Measurements from ENCODE around the gene CHST13. TPM values are rescaled to one million over a fixed set of nuclear protein-coding genes. Genes with fewer than 3 reads are reported as not detected.

CHST13 gene
- total RNA-seq, 1 experiment from 2014 or later = not detected

GRCh38 chr3:126537116-126537729, 13.3 kb downstream of the CHST13 start:
- ChIA-PET POLR2A (interaction anchor here (1.1 kb wide), 1 partner anchor 10 kb away, joined by 3 read pairs; no protein-coding TSS in a partner anchor), CTCF (interaction anchor here (1.0 to 1.8 kb wide), 2 partner anchors 11 to 15 kb away, joined by 3 to 6 read pairs; no protein-coding TSS in a partner anchor)
- H3K27me3 Mint-ChIP-seq (ENCODE audit: insufficient read depth, unreplicated experiment) = peaks cover 66% of the 10 kb centered on the region
- no peaks in the 10 kb centered on the region for H3K36me3 Mint-ChIP-seq (ENCODE audit: insufficient read depth, unreplicated experiment)
- DNase-seq (ENCODE audit: unreplicated experiment) = no peak
- intact Hi-C loops (cut with micrococcal nuclease) = no loop called here
- no TSS peak for BruUV-seq (replicated peaks)
- no peak overlapping the region for H3K4me3 Mint-ChIP-seq (ENCODE audit: unreplicated experiment)
- no peak for TF ChIP-seq CTCF (IDR thresholded peaks at IDR 0.05; ENCODE audit: unreplicated experiment)
- no peak overlapping the region for H3K27ac Mint-ChIP-seq (ENCODE audit: low read depth, unreplicated experiment)
- H3K4me1 Mint-ChIP-seq (ENCODE audit: insufficient read depth, unreplicated experiment) = peaks cover 16% of the 10 kb centered on the region
- no peaks in the 10 kb centered on the region for H3K9me3 Mint-ChIP-seq (ENCODE audit: unreplicated experiment)

GRCh38 chr3:126537730-126538281, 13.9 kb downstream of the CHST13 start:
- H3K4me3 Mint-ChIP-seq (ENCODE audit: unreplicated experiment) = no peak overlapping the region
- TF ChIP-seq CTCF (IDR thresholded peaks at IDR 0.05; ENCODE audit: unreplicated experiment) = no peak
- H3K36me3 Mint-ChIP-seq (ENCODE audit: insufficient read depth, unreplicated experiment) = no peaks in the 10 kb centered on the region
- no TSS peak for BruUV-seq (replicated peaks)
- no peak for DNase-seq (ENCODE audit: unreplicated experiment)
- H3K9me3 Mint-ChIP-seq (ENCODE audit: unreplicated experiment) = no peaks in the 10 kb centered on the region
- ChIA-PET POLR2A (interaction anchor here (1.1 kb wide), 1 partner anchor 10 kb away, joined by 3 read pairs; no protein-coding TSS in a partner anchor), CTCF (interaction anchor here (1.0 to 1.8 kb wide), 2 partner anchors 12 to 15 kb away, joined by 3 to 6 read pairs; no protein-coding TSS in a partner anchor)
- intact Hi-C loops (cut with micrococcal nuclease) = loop anchor here (2.0 kb wide), 1 partner anchor 61 kb away; no protein-coding TSS in a partner anchor
- peaks cover 16% of the 10 kb centered on the region for H3K4me1 Mint-ChIP-seq (ENCODE audit: insufficient read depth, unreplicated experiment)
- H3K27me3 Mint-ChIP-seq (ENCODE audit: insufficient read depth, unreplicated experiment) = peaks cover 60% of the 10 kb centered on the region
- no peak overlapping the region for H3K27ac Mint-ChIP-seq (ENCODE audit: low read depth, unreplicated experiment)

GRCh38 chr3:126538316-126538715, 14.4 kb downstream of the CHST13 start:
- ChIA-PET CTCF (interaction anchor here (1.8 kb wide), 1 partner anchor 16 kb away, joined by 6 read pairs; no protein-coding TSS in a partner anchor), POLR2A (interaction anchor here (1.1 kb wide), 1 partner anchor 9 kb away, joined by 3 read pairs; no protein-coding TSS in a partner anchor)
- Mint-ChIP-seq H3K27me3 (ENCODE audit: insufficient read depth, unreplicated experiment) (peaks cover 55% of the 10 kb centered on the region), H3K4me3 (ENCODE audit: unreplicated experiment) (no peak overlapping the region), H3K36me3 (ENCODE audit: insufficient read depth, unreplicated experiment) (no peaks in the 10 kb centered on the region), H3K9me3 (ENCODE audit: unreplicated experiment) (no peaks in the 10 kb centered on the region), H3K4me1 (ENCODE audit: insufficient read depth, unreplicated experiment) (peaks cover 16% of the 10 kb centered on the region), H3K27ac (ENCODE audit: low read depth, unreplicated experiment) (no peak overlapping the region)
- no TSS peak for BruUV-seq (replicated peaks)
- DNase-seq (ENCODE audit: unreplicated experiment) = no peak
- intact Hi-C loops (cut with micrococcal nuclease) = loop anchor here (2.0 kb wide), 1 partner anchor 62 kb away; no protein-coding TSS in a partner anchor
- no peak for TF ChIP-seq CTCF (IDR thresholded peaks at IDR 0.05; ENCODE audit: unreplicated experiment)

- POLR2A ChIA-PET = no interaction called here
- CTCF ChIA-PET = interaction anchor here (1.8 kb wide), 1 partner anchor 16 kb away, joined by 6 read pairs; no protein-coding TSS in a partner anchor
- no peaks in the 10 kb centered on the region for H3K9me3 Mint-ChIP-seq (ENCODE audit: unreplicated experiment)
- no peak for TF ChIP-seq CTCF (IDR thresholded peaks at IDR 0.05; ENCODE audit: unreplicated experiment)
- peaks cover 48% of the 10 kb centered on the region for H3K27me3 Mint-ChIP-seq (ENCODE audit: insufficient read depth, unreplicated experiment)
- BruUV-seq (replicated peaks) = no TSS peak
- peaks cover 16% of the 10 kb centered on the region for H3K4me1 Mint-ChIP-seq (ENCODE audit: insufficient read depth, unreplicated experiment)
- no peak overlapping the region for H3K27ac Mint-ChIP-seq (ENCODE audit: low read depth, unreplicated experiment)
- DNase-seq (ENCODE audit: unreplicated experiment) = no peak
- H3K36me3 Mint-ChIP-seq (ENCODE audit: insufficient read depth, unreplicated experiment) = no peaks in the 10 kb centered on the region
- H3K4me3 Mint-ChIP-seq (ENCODE audit: unreplicated experiment) = no peak overlapping the region
- intact Hi-C loops (cut with micrococcal nuclease) = loop anchor here (2.0 kb wide), 1 partner anchor 62 kb away; no protein-coding TSS in a partner anchor
These were observed 15.0 kb downstream of the CHST13 start for GRCh38 chr3:126538966-126539365.

All from MCF 10A (cell line).